Measurements from ENCODE around the gene FAM107A. TPM values are rescaled to one million over a fixed set of nuclear protein-coding genes. Genes with fewer than 3 reads are reported as not detected.

FAM107A gene
- total RNA-seq, 1 donor from 2014 or later, result not detected

DNA sequence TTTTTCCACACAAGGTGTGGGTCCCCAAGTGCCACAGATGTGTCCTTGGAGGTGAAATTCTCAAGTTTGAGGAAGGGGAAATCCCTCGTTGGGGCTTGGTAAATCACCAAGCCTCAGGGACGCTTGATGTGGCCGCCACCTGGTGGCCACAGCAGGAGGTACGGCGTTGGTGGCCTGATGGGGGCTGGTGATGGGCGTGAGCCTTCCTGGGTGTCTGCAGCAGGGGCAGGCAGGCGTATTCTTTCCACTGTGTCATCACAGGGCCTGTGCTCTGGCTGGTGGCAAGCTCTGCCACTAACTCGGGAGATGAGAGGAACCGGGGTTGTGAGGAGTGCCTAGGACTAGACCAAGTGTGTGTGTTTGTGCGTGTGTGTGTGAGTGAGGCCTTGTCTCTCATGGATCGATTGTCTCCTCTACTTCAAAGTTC is 44.4 kb downstream of the FAM107A start:
- Mint-ChIP-seq H3K4me1 (peaks cover 7% of the 10 kb centered on the region), H3K4me3 (no peak overlapping the region), H3K27me3 (no peaks in the 10 kb centered on the region), H3K36me3 (ENCODE audit: low read depth) (no peaks in the 10 kb centered on the region), H3K27ac (no peak overlapping the region), H3K9me3 (no peaks in the 10 kb centered on the region)
- TF ChIP-seq, protein P1, sequence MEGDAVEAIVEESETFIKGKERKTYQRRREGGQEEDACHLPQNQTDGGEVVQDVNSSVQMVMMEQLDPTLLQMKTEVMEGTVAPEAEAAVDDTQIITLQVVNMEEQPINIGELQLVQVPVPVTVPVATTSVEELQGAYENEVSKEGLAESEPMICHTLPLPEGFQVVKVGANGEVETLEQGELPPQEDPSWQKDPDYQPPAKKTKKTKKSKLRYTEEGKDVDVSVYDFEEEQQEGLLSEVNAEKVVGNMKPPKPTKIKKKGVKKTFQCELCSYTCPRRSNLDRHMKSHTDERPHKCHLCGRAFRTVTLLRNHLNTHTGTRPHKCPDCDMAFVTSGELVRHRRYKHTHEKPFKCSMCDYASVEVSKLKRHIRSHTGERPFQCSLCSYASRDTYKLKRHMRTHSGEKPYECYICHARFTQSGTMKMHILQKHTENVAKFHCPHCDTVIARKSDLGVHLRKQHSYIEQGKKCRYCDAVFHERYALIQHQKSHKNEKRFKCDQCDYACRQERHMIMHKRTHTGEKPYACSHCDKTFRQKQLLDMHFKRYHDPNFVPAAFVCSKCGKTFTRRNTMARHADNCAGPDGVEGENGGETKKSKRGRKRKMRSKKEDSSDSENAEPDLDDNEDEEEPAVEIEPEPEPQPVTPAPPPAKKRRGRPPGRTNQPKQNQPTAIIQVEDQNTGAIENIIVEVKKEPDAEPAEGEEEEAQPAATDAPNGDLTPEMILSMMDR (IDR thresholded peaks at IDR 0.05), result no peak
- DNase-seq (peak; percentile 75), ATAC-seq (ENCODE audit: low read depth) (peak; percentile 100)
- CTCF ChIA-PET, result interaction anchor here (1.3 to 3.9 kb wide), 4 partner anchors 40 to 225 kb away, joined by 3 to 39 read pairs (median 5); partner anchors contain the start of genes HTD2 and RPP14
- POLR2A ChIA-PET, result interaction anchor here (1.7 kb wide), 1 partner anchor 41 kb away, joined by 3 read pairs; the partner anchor contains the start of gene KCTD6
- intact Hi-C loops (cut with micrococcal nuclease), result loop anchor here (1.0 to 2.0 kb wide), 9 partner anchors 42 to 356 kb away; partner anchors contain the start of genes ABHD6, HTD2, PDHB and RPP14

DNA sequence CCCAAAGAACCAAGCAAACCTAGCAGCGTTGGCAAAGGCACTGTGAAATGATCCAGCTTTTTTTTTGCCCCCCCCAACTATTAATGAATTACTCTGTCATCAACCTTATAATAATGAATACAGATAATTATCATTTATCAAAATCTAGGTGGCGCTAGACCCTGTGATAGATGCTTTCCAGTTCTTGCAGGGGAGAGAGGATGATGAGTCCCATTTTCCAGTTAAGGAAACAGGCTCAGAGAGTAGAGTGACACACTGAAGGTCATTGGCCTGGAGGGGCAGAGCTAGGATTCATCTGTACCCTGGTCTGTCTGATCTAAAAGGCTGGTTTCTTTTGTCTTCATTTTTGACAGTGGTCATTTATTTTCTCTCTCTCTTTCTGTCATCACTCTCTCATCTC is 45.2 kb downstream of the FAM107A start:
- Mint-ChIP-seq H3K4me3 (no peak overlapping the region), H3K9me3 (no peaks in the 10 kb centered on the region), H3K27me3 (no peaks in the 10 kb centered on the region), H3K27ac (no peak overlapping the region), H3K4me1 (peaks cover 7% of the 10 kb centered on the region), H3K36me3 (ENCODE audit: low read depth) (no peaks in the 10 kb centered on the region)
- DNase-seq, result no peak
- CTCF ChIA-PET, result interaction anchor here (0.6 to 1.4 kb wide), 6 partner anchors 39 to 225 kb away, joined by 3 to 5 read pairs (median 3); no protein-coding TSS in a partner anchor
- intact Hi-C loops (cut with micrococcal nuclease), result loop anchor here (1.0 to 2.0 kb wide), 9 partner anchors 41 to 355 kb away; partner anchors contain the start of genes ABHD6, HTD2, PDHB and RPP14
- POLR2A ChIA-PET, result interaction anchor here (0.5 kb wide), 1 partner anchor 335 kb away, joined by 3 read pairs; no protein-coding TSS in a partner anchor
- TF ChIP-seq, protein P1 (IDR thresholded peaks at IDR 0.05), result no peak
- ATAC-seq (ENCODE audit: low read depth), result no peak

DNA sequence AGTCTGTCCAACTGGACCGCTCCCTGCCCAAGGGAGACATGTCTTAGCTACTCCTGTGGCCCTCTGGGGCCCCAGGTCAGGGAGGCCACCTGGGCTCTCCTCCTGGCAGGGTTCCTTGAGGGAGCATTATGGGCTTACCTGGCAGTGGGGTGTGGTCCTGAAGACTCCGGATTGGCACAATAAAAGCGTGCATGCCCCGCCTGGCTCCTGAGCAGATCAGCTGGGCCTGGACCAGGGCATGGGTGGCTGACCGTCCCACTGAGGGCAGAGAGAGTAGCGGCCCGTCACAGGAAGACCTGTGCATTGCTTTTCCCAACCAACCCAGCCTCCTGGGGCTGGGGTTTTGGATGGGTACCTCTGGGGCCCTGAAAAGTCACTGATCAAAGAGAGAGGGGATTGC is 45.6 kb downstream of the FAM107A start:
- Mint-ChIP-seq H3K9me3 (no peaks in the 10 kb centered on the region), H3K27ac (no peak overlapping the region), H3K4me1 (peaks cover 7% of the 10 kb centered on the region), H3K36me3 (ENCODE audit: low read depth) (no peaks in the 10 kb centered on the region), H3K4me3 (no peak overlapping the region), H3K27me3 (no peaks in the 10 kb centered on the region)
- DNase-seq, result no peak
- intact Hi-C loops (cut with micrococcal nuclease), result no loop called here
- ChIA-PET POLR2A (interaction anchor here (0.5 kb wide), 1 partner anchor 335 kb away, joined by 3 read pairs; no protein-coding TSS in a partner anchor), CTCF (interaction anchor here (0.9 to 1.4 kb wide), 6 partner anchors 38 to 224 kb away, joined by 3 to 5 read pairs (median 3); no protein-coding TSS in a partner anchor)
- no peak for ATAC-seq (ENCODE audit: low read depth)
- TF ChIP-seq, protein P1 (IDR thresholded peaks at IDR 0.05), result no peak

DNA sequence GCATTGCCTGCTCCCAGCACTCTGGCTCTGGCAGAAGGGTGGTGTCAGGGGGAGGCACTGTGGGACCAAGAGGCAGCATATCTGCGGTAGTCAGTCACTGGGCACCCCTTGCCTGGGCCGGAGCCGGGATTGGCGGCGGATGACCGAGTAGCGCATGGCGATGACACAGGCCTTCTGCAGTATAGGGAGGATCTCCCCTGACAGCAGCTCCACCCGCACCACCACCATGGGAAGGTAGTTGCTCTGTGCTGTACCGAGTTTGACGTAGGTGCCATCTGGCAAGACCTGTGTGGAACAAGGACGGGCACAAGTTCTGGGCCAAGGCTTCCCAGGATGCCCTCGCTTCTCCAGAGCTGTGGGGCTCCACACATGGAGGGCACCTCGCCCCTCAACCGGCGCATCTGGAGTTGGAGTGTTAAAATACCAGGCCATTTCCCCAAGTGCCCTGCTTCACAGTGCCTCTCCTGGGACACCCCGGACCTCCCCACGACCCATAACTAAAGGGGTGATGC is 46.8 kb downstream of the FAM107A start:
- peaks cover 7% of the 10 kb centered on the region for H3K4me1 Mint-ChIP-seq
- POLR2A ChIA-PET, result no interaction called here
- no peak overlapping the region for H3K4me3 Mint-ChIP-seq
- no peaks in the 10 kb centered on the region for H3K27me3 Mint-ChIP-seq
- no peak overlapping the region for H3K27ac Mint-ChIP-seq
- no peaks in the 10 kb centered on the region for H3K36me3 Mint-ChIP-seq (ENCODE audit: low read depth)
- intact Hi-C loops (cut with micrococcal nuclease), result no loop called here
- TF ChIP-seq, protein P1 (IDR thresholded peaks at IDR 0.05), result no peak
- CTCF ChIA-PET, result interaction anchor here (1.0 kb wide), 2 partner anchors 100 to 115 kb away, joined by 3 read pairs; no protein-coding TSS in a partner anchor
- H3K9me3 Mint-ChIP-seq, result no peaks in the 10 kb centered on the region
- ATAC-seq (ENCODE audit: low read depth), result no peak
- DNase-seq, result no peak

DNA sequence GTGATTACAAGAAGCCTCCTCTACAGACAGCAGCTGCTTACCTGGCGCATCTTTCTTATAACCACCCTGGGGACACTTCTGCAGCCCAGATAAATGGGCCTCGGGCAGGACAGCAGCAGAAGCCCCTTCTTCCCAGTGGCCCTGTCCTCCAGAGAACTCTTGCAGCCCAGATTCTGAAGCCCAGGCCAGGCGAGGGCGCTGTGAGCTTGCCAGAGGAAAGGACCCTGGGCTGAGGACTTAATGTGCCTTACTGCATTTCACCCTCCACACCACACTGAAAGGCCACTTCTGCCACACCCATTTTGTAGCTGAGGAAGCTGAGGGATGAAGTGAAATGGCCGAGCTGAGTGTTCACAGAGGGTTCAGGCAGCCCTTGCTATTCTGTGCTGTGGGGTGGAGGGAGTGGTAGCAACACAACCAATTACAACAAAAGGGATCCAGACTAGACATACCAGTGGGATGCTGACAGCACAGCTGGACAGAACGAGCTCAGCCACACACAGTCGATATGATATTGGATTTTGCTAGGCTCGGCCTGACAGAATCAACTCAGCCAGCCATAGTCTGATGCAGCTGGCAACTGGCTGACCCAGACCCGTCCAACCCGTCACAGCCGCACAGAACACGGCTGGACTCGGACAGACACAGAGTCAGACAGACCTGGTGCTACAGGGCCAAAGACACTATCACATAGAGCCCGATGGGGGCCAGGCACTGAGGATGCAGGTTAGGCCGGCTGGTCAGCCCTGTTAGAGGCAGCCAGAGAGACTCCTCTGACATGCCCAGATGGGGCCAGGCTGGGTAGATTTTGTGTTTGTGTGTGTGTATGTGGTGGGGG is 47.5 kb downstream of the FAM107A start:
- no peaks in the 10 kb centered on the region for H3K36me3 Mint-ChIP-seq (ENCODE audit: low read depth)
- no peak overlapping the region for H3K4me3 Mint-ChIP-seq
- intact Hi-C loops (cut with micrococcal nuclease), result no loop called here
- no peaks in the 10 kb centered on the region for H3K27me3 Mint-ChIP-seq
- H3K27ac Mint-ChIP-seq, result no peak overlapping the region
- peaks cover 7% of the 10 kb centered on the region for H3K4me1 Mint-ChIP-seq
- ATAC-seq (ENCODE audit: low read depth), result no peak
- H3K9me3 Mint-ChIP-seq, result no peaks in the 10 kb centered on the region
- no peak for DNase-seq
- TF ChIP-seq, protein P1 (IDR thresholded peaks at IDR 0.05), result no peak
- ChIA-PET POLR2A (no interaction called here), CTCF (interaction anchor here (1.0 to 1.5 kb wide), 2 partner anchors 114 to 221 kb away, joined by 3 read pairs; no protein-coding TSS in a partner anchor)
